ENCODE data around the gene CDRT4.

DNA sequence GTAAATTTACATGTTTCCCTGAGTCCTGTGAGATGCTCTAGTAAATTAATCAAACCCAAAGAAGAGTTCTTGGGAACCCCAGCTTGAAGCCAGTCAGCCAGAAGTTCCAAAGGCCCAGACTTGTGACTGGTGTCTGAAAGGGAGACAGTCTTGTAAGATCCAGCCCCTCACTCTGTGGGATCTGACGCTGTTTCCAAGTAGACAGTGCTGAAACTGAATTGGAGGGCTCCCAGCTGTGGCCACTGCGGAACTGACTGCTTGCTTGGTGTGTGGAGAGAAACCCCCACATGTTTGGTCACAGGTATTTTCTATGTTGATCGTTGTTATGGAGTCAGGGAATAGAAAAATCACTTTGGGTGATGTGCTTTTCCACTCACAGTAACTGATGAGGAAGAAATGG, 5.5 kb upstream of the CDRT4 start:
- TF ChIP-seq, protein P1, sequence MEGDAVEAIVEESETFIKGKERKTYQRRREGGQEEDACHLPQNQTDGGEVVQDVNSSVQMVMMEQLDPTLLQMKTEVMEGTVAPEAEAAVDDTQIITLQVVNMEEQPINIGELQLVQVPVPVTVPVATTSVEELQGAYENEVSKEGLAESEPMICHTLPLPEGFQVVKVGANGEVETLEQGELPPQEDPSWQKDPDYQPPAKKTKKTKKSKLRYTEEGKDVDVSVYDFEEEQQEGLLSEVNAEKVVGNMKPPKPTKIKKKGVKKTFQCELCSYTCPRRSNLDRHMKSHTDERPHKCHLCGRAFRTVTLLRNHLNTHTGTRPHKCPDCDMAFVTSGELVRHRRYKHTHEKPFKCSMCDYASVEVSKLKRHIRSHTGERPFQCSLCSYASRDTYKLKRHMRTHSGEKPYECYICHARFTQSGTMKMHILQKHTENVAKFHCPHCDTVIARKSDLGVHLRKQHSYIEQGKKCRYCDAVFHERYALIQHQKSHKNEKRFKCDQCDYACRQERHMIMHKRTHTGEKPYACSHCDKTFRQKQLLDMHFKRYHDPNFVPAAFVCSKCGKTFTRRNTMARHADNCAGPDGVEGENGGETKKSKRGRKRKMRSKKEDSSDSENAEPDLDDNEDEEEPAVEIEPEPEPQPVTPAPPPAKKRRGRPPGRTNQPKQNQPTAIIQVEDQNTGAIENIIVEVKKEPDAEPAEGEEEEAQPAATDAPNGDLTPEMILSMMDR (IDR thresholded peaks at IDR 0.05; ENCODE audit: extremely low read depth in 1 of 2, insufficient read depth in 1 of 2, low read depth in 1 of 2, low read length in 2 of 2), result no peak
- TF ChIP-seq POLR2A (IDR thresholded peaks at IDR 0.05; ENCODE audit: low read depth, low read length) (no peak), EZH2 (IDR thresholded peaks at IDR 0.05; ENCODE audit: borderline replicate concordance, low read depth, low read length, severe bottlenecking) (no peak), POLR2AphosphoS5 (IDR thresholded peaks at IDR 0.05; ENCODE audit: insufficient read depth, low read depth, low read length) (no peak), GATA2 (IDR thresholded peaks at IDR 0.05; ENCODE audit: insufficient read depth, insufficient read length, low read depth, low read length) (no peak), JUN (IDR thresholded peaks at IDR 0.05; ENCODE audit: borderline replicate concordance, insufficient read depth, insufficient read length, low read depth) (no peak), MYC (IDR thresholded peaks at IDR 0.05; ENCODE audit: low read depth, low read length) (no peak)
- TF ChIP-seq, protein P2, sequence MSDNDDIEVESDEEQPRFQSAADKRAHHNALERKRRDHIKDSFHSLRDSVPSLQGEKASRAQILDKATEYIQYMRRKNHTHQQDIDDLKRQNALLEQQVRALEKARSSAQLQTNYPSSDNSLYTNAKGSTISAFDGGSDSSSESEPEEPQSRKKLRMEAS (IDR thresholded peaks at IDR 0.05; ENCODE audit: insufficient read depth, insufficient read length), result no peak

Measured in endothelial cell of umbilical vein (primary cell).